GM12878 (cell line): ENCODE data around the gene MARS1. TPM values are rescaled to one million over a fixed set of nuclear protein-coding genes. Genes with fewer than 3 reads are reported as not detected.

Source experiments
- BACH1 ChIP-seq: fragments of 450-650 bp; IDR thresholded peaks from 2 replicates; pipeline ENCODE4 v1.6.1; 2017; ENCODE audit warnings: mild to moderate bottlenecking, borderline replicate concordance
- CBX5 ChIP-seq: sonication (generic); IDR thresholded peaks from 2 replicates; pipeline ENCODE4 v1.6.1; 2016; ENCODE audit warnings: low read depth, moderate library complexity, mild to moderate bottlenecking, inconsistent platforms
- ETV6 ChIP-seq, 2 experiments: fragments of 450-650 bp in 1 of 2; IDR thresholded peaks in 1 of 2; conservative IDR thresholded peaks in 1 of 2; 2 replicates each; pipeline ENCODE4 v1.6.1; 2014; ENCODE audit warnings: antibody characterized with exemption in 1 of 2, borderline replicate concordance in 1 of 2, low read depth in 1 of 2, mild to moderate bottlenecking in 1 of 2, moderate library complexity in 1 of 2
- LARP7 ChIP-seq: fragments of 450-650 bp; IDR thresholded peaks from 2 replicates; pipeline ENCODE4 v1.6.1; 2017; ENCODE audit warnings: mild to moderate bottlenecking
- MEF2B ChIP-seq: fragments of 450-650 bp; IDR thresholded peaks from 2 replicates; pipeline ENCODE4 v1.6.1; 2018; ENCODE audit warnings: mild to moderate bottlenecking, moderate library complexity; ENCODE audit not compliant: partially characterized antibody, poor library complexity, severe bottlenecking
- MTA3 ChIP-seq: IDR thresholded peaks from 2 replicates; pipeline ENCODE4 v1.6.1; 2012; ENCODE audit warnings: low read length, inconsistent platforms, borderline replicate concordance
- NR2C2 ChIP-seq: IDR thresholded peaks from 2 replicates; pipeline ENCODE4 v1.6.1; 2011; ENCODE audit warnings: borderline replicate concordance, low read depth; ENCODE audit not compliant: control insufficient read depth, insufficient read length
- NR2F1 ChIP-seq: fragments of 450-650 bp; conservative IDR thresholded peaks from 2 replicates; pipeline ENCODE4 v1.6.1; 2017; ENCODE audit warnings: mild to moderate bottlenecking
- PAX8 ChIP-seq: fragments of 450-650 bp; IDR thresholded peaks from 2 replicates; pipeline ENCODE4 v1.6.1; 2017; ENCODE audit warnings: mild to moderate bottlenecking, moderate library complexity
- PML ChIP-seq: IDR thresholded peaks from 2 replicates; pipeline ENCODE4 v1.6.1; 2012; ENCODE audit warnings: low read length, inconsistent platforms
- POU2F2 ChIP-seq: IDR thresholded peaks from 3 replicates; pipeline ENCODE4 v1.6.1; 2011; ENCODE audit warnings: low read depth, mild to moderate bottlenecking, low read length, borderline replicate concordance
- SP1 ChIP-seq: IDR thresholded peaks from one replicate; pipeline ENCODE4 v1.6.1; 2011; ENCODE audit warnings: low read depth, low read length
- SREBF1 ChIP-seq: IDR thresholded peaks from 2 replicates; pipeline ENCODE4 v1.6.1; 2012; ENCODE audit warnings: mild to moderate bottlenecking, low read length
- TAF1 ChIP-seq: IDR thresholded peaks from 2 replicates; pipeline ENCODE4 v1.6.1; 2011; ENCODE audit warnings: mild to moderate bottlenecking, low read depth, low read length, borderline replicate concordance
- ZBTB4 ChIP-seq: fragments of 450-650 bp; formaldehyde crosslinking; IDR thresholded peaks from 2 replicates; pipeline ENCODE4 v1.4.0; 2022; ENCODE audit warnings: mild to moderate bottlenecking, moderate library complexity
- ZNF207 ChIP-seq: fragments of 450-650 bp; IDR thresholded peaks from 2 replicates; pipeline ENCODE4 v1.6.1; 2014; ENCODE audit warnings: antibody characterized with exemption, mild to moderate bottlenecking, borderline replicate concordance
- ZNF217 ChIP-seq: fragments of 450-650 bp; IDR thresholded peaks from 2 replicates; pipeline ENCODE4 v1.6.1; 2017; ENCODE audit warnings: antibody characterized with exemption, mild to moderate bottlenecking
- polyA plus RNA-seq, 11 experiments: library from polyadenylated mRNA; depleted of rRNA in 4 of 11; unstranded in 6 of 11; stranded (reverse) in 5 of 11; fragments of >200 nt; fragmentation: Nextera tagmentation in 4 of 11; fragmentation: Illumina TruSeq in 1 of 11; extraction: Ambion mirVana in 4 of 11; extraction: Trizol in 1 of 11; gene quantifications; 1 replicate in 1 of 11; 2 replicates in 10 of 11; pipeline versions ENCODE4 v1.2.1 to v1.2.3, GENCODE V29; 2011 to 2016; ENCODE audit warnings: inconsistent platforms in 2 of 11, missing spikeins in 2 of 11, low read depth in 1 of 11
- total RNA-seq, 4 experiments: library from RNA; depleted of rRNA in 3 of 4; stranded (reverse); fragments of >200 nt in 3 of 4; fragmentation: Illumina TruSeq in 1 of 4; extraction: Trizol in 1 of 4; gene quantifications; 2 replicates each; pipeline versions ENCODE4 v1.2.1 to v1.2.3, GENCODE V29; 2013 to 2021
- TF ChIP-seq, protein P1 (sequence below): fragments of 450-650 bp; IDR thresholded peaks from 2 replicates; pipeline ENCODE4 v1.6.1; 2017; ENCODE audit warnings: mild to moderate bottlenecking, moderate library complexity
- TF ChIP-seq, protein P2 (sequence below): fragments of 450-650 bp; IDR thresholded peaks from 2 replicates; pipeline ENCODE4 v1.6.1; 2017; ENCODE audit warnings: mild to moderate bottlenecking
- TF ChIP-seq, protein P3 (sequence below): IDR thresholded peaks from 2 replicates; pipeline ENCODE4 v1.6.1; 2011; ENCODE audit warnings: low read depth, low read length, improper control_type of control experiment, borderline replicate concordance

The MARS1 gene
- total and polyA plus RNA-seq, 10 of the 15 experiments (the other 5 are each of a cell fraction or from before 2014, with no cell fraction given), result 72.3 to 270 (median 153) TPM

- TF ChIP-seq NR2F1, result peak; percentile 41; the same call in 1 of the 2 replicates
- no peak for TF ChIP-seq SREBF1
- no peak for TF ChIP-seq PML
- 0 out of 2 replicates have a peak, but pooled peaks have one; percentile 67 for TF ChIP-seq LARP7
- TF ChIP-seq, protein P1, sequence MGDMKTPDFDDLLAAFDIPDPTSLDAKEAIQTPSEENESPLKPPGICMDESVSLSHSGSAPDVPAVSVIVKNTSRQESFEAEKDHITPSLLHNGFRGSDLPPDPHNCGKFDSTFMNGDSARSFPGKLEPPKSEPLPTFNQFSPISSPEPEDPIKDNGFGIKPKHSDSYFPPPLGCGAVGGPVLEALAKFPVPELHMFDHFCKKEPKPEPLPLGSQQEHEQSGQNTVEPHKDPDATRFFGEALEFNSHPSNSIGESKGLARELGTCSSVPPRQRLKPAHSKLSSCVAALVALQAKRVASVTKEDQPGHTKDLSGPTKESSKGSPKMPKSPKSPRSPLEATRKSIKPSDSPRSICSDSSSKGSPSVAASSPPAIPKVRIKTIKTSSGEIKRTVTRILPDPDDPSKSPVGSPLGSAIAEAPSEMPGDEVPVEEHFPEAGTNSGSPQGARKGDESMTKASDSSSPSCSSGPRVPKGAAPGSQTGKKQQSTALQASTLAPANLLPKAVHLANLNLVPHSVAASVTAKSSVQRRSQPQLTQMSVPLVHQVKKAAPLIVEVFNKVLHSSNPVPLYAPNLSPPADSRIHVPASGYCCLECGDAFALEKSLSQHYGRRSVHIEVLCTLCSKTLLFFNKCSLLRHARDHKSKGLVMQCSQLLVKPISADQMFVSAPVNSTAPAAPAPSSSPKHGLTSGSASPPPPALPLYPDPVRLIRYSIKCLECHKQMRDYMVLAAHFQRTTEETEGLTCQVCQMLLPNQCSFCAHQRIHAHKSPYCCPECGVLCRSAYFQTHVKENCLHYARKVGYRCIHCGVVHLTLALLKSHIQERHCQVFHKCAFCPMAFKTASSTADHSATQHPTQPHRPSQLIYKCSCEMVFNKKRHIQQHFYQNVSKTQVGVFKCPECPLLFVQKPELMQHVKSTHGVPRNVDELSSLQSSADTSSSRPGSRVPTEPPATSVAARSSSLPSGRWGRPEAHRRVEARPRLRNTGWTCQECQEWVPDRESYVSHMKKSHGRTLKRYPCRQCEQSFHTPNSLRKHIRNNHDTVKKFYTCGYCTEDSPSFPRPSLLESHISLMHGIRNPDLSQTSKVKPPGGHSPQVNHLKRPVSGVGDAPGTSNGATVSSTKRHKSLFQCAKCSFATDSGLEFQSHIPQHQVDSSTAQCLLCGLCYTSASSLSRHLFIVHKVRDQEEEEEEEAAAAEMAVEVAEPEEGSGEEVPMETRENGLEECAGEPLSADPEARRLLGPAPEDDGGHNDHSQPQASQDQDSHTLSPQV, result no peak
- TF ChIP-seq ZBTB4 (CRISPR knock-in tag), result no peak
- no peak for TF ChIP-seq ETV6 (conservative IDR thresholded peaks at IDR 0.05 in 1 of 2, IDR thresholded peaks at IDR 0.05 in 1 of 2; ENCODE audit: borderline replicate concordance in 1 of 2, low read depth in 1 of 2)
- TF ChIP-seq ZNF207, result no peak
- TF ChIP-seq POU2F2, result no peak
- no peak for TF ChIP-seq NR2C2
- 0 out of 2 replicates have a peak, but pooled peaks have one; percentile 24 for TF ChIP-seq TAF1
- no peak for TF ChIP-seq PAX8
- no peak for TF ChIP-seq CBX5
- no peak for TF ChIP-seq SP1
- no peak; the same call in 1 of the 2 replicates for TF ChIP-seq BACH1
- no peak for TF ChIP-seq MEF2B
- TF ChIP-seq, protein P2, sequence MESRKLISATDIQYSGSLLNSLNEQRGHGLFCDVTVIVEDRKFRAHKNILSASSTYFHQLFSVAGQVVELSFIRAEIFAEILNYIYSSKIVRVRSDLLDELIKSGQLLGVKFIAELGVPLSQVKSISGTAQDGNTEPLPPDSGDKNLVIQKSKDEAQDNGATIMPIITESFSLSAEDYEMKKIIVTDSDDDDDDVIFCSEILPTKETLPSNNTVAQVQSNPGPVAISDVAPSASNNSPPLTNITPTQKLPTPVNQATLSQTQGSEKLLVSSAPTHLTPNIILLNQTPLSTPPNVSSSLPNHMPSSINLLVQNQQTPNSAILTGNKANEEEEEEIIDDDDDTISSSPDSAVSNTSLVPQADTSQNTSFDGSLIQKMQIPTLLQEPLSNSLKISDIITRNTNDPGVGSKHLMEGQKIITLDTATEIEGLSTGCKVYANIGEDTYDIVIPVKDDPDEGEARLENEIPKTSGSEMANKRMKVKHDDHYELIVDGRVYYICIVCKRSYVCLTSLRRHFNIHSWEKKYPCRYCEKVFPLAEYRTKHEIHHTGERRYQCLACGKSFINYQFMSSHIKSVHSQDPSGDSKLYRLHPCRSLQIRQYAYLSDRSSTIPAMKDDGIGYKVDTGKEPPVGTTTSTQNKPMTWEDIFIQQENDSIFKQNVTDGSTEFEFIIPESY, result no peak
- TF ChIP-seq, protein P3, sequence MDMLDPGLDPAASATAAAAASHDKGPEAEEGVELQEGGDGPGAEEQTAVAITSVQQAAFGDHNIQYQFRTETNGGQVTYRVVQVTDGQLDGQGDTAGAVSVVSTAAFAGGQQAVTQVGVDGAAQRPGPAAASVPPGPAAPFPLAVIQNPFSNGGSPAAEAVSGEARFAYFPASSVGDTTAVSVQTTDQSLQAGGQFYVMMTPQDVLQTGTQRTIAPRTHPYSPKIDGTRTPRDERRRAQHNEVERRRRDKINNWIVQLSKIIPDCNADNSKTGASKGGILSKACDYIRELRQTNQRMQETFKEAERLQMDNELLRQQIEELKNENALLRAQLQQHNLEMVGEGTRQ, result no peak
- no peak for TF ChIP-seq MTA3
- 0 out of 2 replicates have a peak, but pooled peaks have one; percentile 56 for TF ChIP-seq ZNF217
Observed at GRCh38 chr12:57476162-57476992, 11.5 kb upstream of the MARS1 start (continued).
